H9 (cell line): ENCODE data around the gene BRSK1. TPM values are rescaled to one million over a fixed set of nuclear protein-coding genes. Genes with fewer than 3 reads are reported as not detected.

Experiments
- DNase-seq: peaks from one replicate; pipeline ENCODE4 v3.0.0-alpha.2; 2017
- H2AFZ ChIP-seq: one replicate; pipeline ENCODE4 v1.6.1; 2013; ENCODE audit warnings: mild to moderate bottlenecking, low read length, control low read depth, moderate library complexity
- H2AK5ac ChIP-seq: 2 replicates; pipeline ENCODE4 v1.6.1; 2013; ENCODE audit warnings: low read length, control low read depth, mixed read lengths; ENCODE audit not compliant: insufficient read length
- H2BK120ac ChIP-seq: one replicate; pipeline ENCODE4 v1.6.1; 2013; ENCODE audit warnings: low read depth, mild to moderate bottlenecking, low read length, control low read depth, inconsistent platforms; ENCODE audit not compliant: poor library complexity, severe bottlenecking
- H2BK12ac ChIP-seq: 2 replicates; pipeline ENCODE4 v1.6.1; 2013; ENCODE audit warnings: low read length, control low read depth, mixed read lengths, low read depth; ENCODE audit not compliant: insufficient read length
- H2BK15ac ChIP-seq: 2 replicates; pipeline ENCODE4 v1.6.1; 2013; ENCODE audit warnings: low read depth, low read length, control low read depth
- H2BK20ac ChIP-seq: one replicate; pipeline ENCODE4 v1.6.1; 2013; ENCODE audit warnings: low read depth, mild to moderate bottlenecking, low read length, control low read depth, inconsistent platforms; ENCODE audit not compliant: poor library complexity, severe bottlenecking
- H2BK5ac ChIP-seq: 2 replicates; pipeline ENCODE4 v1.6.1; 2013; ENCODE audit warnings: low read length, control low read depth, mixed read lengths; ENCODE audit not compliant: insufficient read length
- H3K14ac ChIP-seq: 2 replicates; pipeline ENCODE4 v1.6.1; 2013; ENCODE audit warnings: low read length, control low read depth; ENCODE audit not compliant: insufficient read depth
- H3K18ac ChIP-seq: 2 replicates; pipeline ENCODE4 v1.6.1; 2013; ENCODE audit warnings: low read depth, mild to moderate bottlenecking, mixed read lengths, low read length, control low read depth; ENCODE audit not compliant: insufficient read length
- H3K23ac ChIP-seq: 2 replicates; pipeline ENCODE4 v1.6.1; 2013; ENCODE audit warnings: low read length, control low read depth, mixed read lengths, low read depth; ENCODE audit not compliant: insufficient read length
- H3K23me2 ChIP-seq: 2 replicates; pipeline ENCODE4 v1.6.1; 2013; ENCODE audit warnings: low read depth, mild to moderate bottlenecking, mixed read lengths, low read length, control low read depth; ENCODE audit not compliant: insufficient read length, poor library complexity, severe bottlenecking
- H3K27ac ChIP-seq: 2 replicates; pipeline ENCODE4 v1.5.1; 2013; ENCODE audit warnings: low read length, control low read depth, mixed read lengths, low read depth; ENCODE audit not compliant: insufficient read length
- H3K27me3 ChIP-seq: 2 replicates; pipeline ENCODE4 v1.6.1; 2013; ENCODE audit warnings: low read length, control low read depth, inconsistent platforms; ENCODE audit not compliant: insufficient read depth
- H3K4ac ChIP-seq: 2 replicates; pipeline ENCODE4 v1.6.1; 2013; ENCODE audit warnings: low read depth, mild to moderate bottlenecking, control low read depth, inconsistent platforms, low read length, moderate library complexity
- H3K4me1 ChIP-seq: 2 replicates; pipeline ENCODE4 v1.6.1; 2013; ENCODE audit warnings: low read length, control low read depth, inconsistent platforms; ENCODE audit not compliant: insufficient read depth
- H3K4me2 ChIP-seq: 2 replicates; pipeline ENCODE4 v1.6.1; 2013; ENCODE audit warnings: low read length, control low read depth, mixed read lengths; ENCODE audit not compliant: insufficient read length, insufficient read depth
- H3K56ac ChIP-seq: 2 replicates; pipeline ENCODE4 v1.6.1; 2013; ENCODE audit warnings: low read depth, mild to moderate bottlenecking, mixed read lengths, low read length, control low read depth; ENCODE audit not compliant: insufficient read length
- H3K79me1 ChIP-seq: 2 replicates; pipeline ENCODE4 v1.6.1; 2013; ENCODE audit warnings: low read depth, mild to moderate bottlenecking, moderate library complexity, low read length, control low read depth, inconsistent platforms; ENCODE audit not compliant: insufficient read depth, poor library complexity, severe bottlenecking
- H3K79me2 ChIP-seq: 2 replicates; pipeline ENCODE4 v1.6.1; 2013; ENCODE audit warnings: low read length, control low read depth, inconsistent platforms; ENCODE audit not compliant: insufficient read depth
- H3K9ac ChIP-seq: 2 replicates; pipeline ENCODE4 v1.6.1; 2013; ENCODE audit warnings: low read length, control low read depth, mixed read lengths; ENCODE audit not compliant: insufficient read length; ENCODE audit errors: extremely low read depth
- H3K9me3 ChIP-seq: one replicate; pipeline ENCODE4 v1.6.1; 2013; ENCODE audit warnings: low read depth, low read length, inconsistent platforms; ENCODE audit not compliant: control insufficient read depth
- H3T11ph ChIP-seq: one replicate; pipeline ENCODE4 v1.6.1; 2013; ENCODE audit warnings: mild to moderate bottlenecking, low read length, control low read depth, inconsistent platforms
- H4K20me1 ChIP-seq: one replicate; pipeline ENCODE4 v1.6.1; 2013; ENCODE audit not compliant: control insufficient read depth, insufficient read length, insufficient read depth
- H4K5ac ChIP-seq: 2 replicates; pipeline ENCODE4 v1.6.1; 2013; ENCODE audit warnings: low read depth, mild to moderate bottlenecking, mixed read lengths, low read length, control low read depth; ENCODE audit not compliant: insufficient read length
- H4K8ac ChIP-seq: replicated peaks from 2 replicates; pipeline ENCODE4 v1.6.1; 2013; ENCODE audit warnings: low read length, control low read depth, mixed read lengths, low read depth; ENCODE audit not compliant: insufficient read length
- H4K91ac ChIP-seq: 2 replicates; pipeline ENCODE4 v1.6.1; 2013; ENCODE audit warnings: low read depth, mild to moderate bottlenecking, moderate library complexity, mixed read lengths, low read length, control low read depth; ENCODE audit not compliant: insufficient read length
- H3K27ac Mint-ChIP-seq, 3 experiments: 2 replicates in 2 of 3; 3 replicates in 1 of 3; pipeline ENCODE4 v1.8.0; 2020 to 2021; ENCODE audit warnings: mixed read lengths in 3 of 3, mild to moderate bottlenecking in 1 of 3, moderate library complexity in 1 of 3
- H3K27me3 Mint-ChIP-seq: 2 replicates; pipeline ENCODE4 v1.8.0; 2021; ENCODE audit warnings: low read depth, mild to moderate bottlenecking, moderate library complexity, mixed read lengths
- H3K36me3 Mint-ChIP-seq, 3 experiments: 2 replicates in 2 of 3; 3 replicates in 1 of 3; pipeline ENCODE4 v1.8.0; 2020 to 2021; ENCODE audit warnings: low read depth in 3 of 3, mixed read lengths in 3 of 3; ENCODE audit not compliant: insufficient read depth in 1 of 3
- H3K4me1 Mint-ChIP-seq, 2 experiments: 2 replicates each; pipeline ENCODE4 v1.8.0; 2020; ENCODE audit warnings: mixed read lengths in 2 of 2
- H3K4me3 Mint-ChIP-seq, 2 experiments: 2 replicates in 1 of 2; 3 replicates in 1 of 2; pipeline ENCODE4 v1.8.0; 2020 to 2021; ENCODE audit warnings: mild to moderate bottlenecking in 2 of 2, mixed read lengths in 2 of 2, moderate library complexity in 1 of 2
- H3K9me3 Mint-ChIP-seq, 2 experiments: 2 replicates in 1 of 2; 3 replicates in 1 of 2; pipeline ENCODE4 v1.8.0; 2020; ENCODE audit warnings: mild to moderate bottlenecking in 2 of 2, mixed read lengths in 2 of 2, moderate library complexity in 1 of 2
- WGBS: extraction: QIAGEN DNeasy Blood & Tissue Kit; methylation state at CpG from one replicate; pipeline ENCODE4 v1.1.7; 2013; ENCODE audit warnings: missing lambda C conversion rate, low lambda C conversion rate, mixed read lengths; ENCODE audit not compliant: insufficient read length; ENCODE audit errors: extremely low coverage; 5-methylcytosine and 5-hydroxymethylcytosine counted together
- total RNA-seq: library from RNA; stranded (reverse); gene quantifications from 2 replicates; pipeline ENCODE4 v1.2.1, GENCODE V29; 2021
- TF ChIP-seq, protein P1 (sequence below): fragments of 200-600 bp; sonication (generic); conservative IDR thresholded peaks from 3 replicates; pipeline ENCODE4 v1.8.0; 2021; ENCODE audit warnings: antibody characterized with exemption, mild to moderate bottlenecking

The BRSK1 gene
- total RNA-seq, 1 experiment from 2014 or later = 43.5 TPM

GRCh38 chr19:55336101-55336500, 52.3 kb downstream of the BRSK1 start:
- H2AFZ ChIP-seq = no peak overlapping the region

More at GRCh38 chr19:55336101-55336500, 52.3 kb downstream of the BRSK1 start:
- Mint-ChIP-seq H3K4me1 (peaks cover 7 to 15% of the 10 kb centered on the region in 2 experiments), H3K9me3 (no peaks in the 10 kb centered on the region; a peak in 1 of 5 replicates), H3K27me3 (peaks cover 26% of the 10 kb centered on the region), H3K27ac (peak overlapping the region in 1 of 3 experiments; percentile 6; a peak in 1 of 7 replicates), H3K4me3 (no peak overlapping the region), H3K36me3 (no peaks in the 10 kb centered on the region; a peak in 1 of 7 replicates)
- Histone ChIP-seq H2AK5ac (no peak overlapping the region), H4K91ac (no peak overlapping the region), H3T11ph (no peak overlapping the region), H3K27me3 (no peaks in the 10 kb centered on the region; the same call in 1 of the 2 replicates), H3K79me2 (no peaks in the 10 kb centered on the region), H4K8ac (no peak overlapping the region), H3K56ac (no peak overlapping the region), H3K18ac (no peak overlapping the region), H2BK5ac (no peak overlapping the region), H3K4me1 (no peaks in the 10 kb centered on the region; the same call in 1 of the 2 replicates), H3K9me3 (no peaks in the 10 kb centered on the region), H3K4ac (no peak overlapping the region), H3K9ac (no peak overlapping the region), H2BK12ac (no peak overlapping the region), H2BK120ac (no peak overlapping the region), H4K5ac (no peak overlapping the region), H3K79me1 (no peaks in the 10 kb centered on the region), H3K23ac (no peak overlapping the region), H3K14ac (no peak overlapping the region), H3K27ac (no peak overlapping the region), H3K4me2 (no peak overlapping the region), H2BK15ac (no peak overlapping the region), H2BK20ac (no peak overlapping the region), H4K20me1 (no peaks in the 10 kb centered on the region), H3K23me2 (peaks cover 17% of the 10 kb centered on the region)
- no CpG with 5 or more reads among the region's 7 CpGs for WGBS
- TF ChIP-seq, protein P1, sequence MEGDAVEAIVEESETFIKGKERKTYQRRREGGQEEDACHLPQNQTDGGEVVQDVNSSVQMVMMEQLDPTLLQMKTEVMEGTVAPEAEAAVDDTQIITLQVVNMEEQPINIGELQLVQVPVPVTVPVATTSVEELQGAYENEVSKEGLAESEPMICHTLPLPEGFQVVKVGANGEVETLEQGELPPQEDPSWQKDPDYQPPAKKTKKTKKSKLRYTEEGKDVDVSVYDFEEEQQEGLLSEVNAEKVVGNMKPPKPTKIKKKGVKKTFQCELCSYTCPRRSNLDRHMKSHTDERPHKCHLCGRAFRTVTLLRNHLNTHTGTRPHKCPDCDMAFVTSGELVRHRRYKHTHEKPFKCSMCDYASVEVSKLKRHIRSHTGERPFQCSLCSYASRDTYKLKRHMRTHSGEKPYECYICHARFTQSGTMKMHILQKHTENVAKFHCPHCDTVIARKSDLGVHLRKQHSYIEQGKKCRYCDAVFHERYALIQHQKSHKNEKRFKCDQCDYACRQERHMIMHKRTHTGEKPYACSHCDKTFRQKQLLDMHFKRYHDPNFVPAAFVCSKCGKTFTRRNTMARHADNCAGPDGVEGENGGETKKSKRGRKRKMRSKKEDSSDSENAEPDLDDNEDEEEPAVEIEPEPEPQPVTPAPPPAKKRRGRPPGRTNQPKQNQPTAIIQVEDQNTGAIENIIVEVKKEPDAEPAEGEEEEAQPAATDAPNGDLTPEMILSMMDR = no peak
- DNase-seq = no peak
